ENCODE data around the gene DHX35.

The DHX35 gene

DNA sequence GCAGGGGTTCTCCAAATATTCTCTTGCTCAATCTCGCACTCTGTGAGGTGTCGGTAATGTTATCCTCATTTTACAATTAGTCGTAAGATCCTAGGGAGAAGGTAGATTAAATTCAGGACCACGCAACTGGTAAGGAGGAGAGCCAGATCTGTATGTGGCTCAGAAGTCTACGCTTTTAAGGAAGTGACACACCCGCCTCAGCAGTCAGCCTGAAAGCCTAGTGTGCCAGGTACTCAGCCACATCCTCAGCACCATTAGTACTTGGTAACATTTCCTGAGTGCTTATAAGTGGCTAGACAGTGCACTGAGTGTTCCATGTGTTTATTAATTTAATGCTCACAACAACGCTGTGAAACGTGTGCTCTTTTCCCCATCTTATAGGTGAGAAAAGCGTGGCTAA is 63.7 kb downstream of the DHX35 start:
- DNase-seq (no peak), ATAC-seq (no peak)

GRCh38 chr20:39029364-39029763 is 67.2 kb downstream of the DHX35 start:
- no peak for DNase-seq
- no peak for ATAC-seq

- ATAC-seq (no peak), DNase-seq (no peak)
Measured at GRCh38 chr20:39032997-39033396, 70.9 kb downstream of the DHX35 start.

DNA sequence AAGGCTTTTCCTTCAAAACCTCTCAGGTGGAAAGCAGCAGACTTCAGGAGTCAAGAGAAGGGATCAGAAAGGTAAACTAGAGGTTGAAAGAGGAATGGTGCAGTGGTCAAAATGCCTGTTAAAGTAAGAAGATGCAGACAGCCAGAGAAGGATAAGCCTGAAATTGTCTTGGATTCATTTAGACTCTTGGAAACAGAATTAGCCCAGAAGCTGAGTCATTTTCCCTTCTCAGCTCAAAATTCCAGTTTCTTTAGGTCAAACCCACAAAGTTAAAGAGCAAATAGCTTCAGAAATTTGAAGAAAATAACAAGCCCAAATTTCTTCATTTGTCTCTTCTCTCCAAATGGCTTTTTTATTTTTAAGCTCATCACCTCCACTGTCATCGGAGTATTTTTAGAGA is 73.9 kb downstream of the DHX35 start:
- ATAC-seq (no peak), DNase-seq (no peak)

- ATAC-seq = no peak
- DNase-seq = no peak
Measured at GRCh38 chr20:39036851-39037250, 74.7 kb downstream of the DHX35 start.

DNA sequence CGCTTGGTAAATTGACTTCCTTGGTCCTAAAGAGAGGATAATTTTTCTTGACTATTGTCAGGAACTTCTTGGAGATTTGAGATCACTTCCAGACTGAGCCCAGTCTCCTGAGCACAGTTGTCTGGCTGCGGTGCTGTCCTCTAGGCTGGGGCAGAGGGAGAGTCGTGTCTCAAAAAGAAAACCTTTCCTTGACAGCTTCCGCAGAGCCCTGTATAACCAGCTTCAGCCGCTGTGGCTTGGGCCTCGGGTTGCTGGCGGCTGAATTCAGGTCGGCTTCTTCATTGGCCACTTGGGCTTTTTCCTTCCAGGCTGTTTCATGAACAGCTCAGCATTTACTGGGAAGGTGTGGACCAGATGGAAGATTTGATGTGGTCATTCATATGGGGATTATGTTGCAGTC is 75.9 kb downstream of the DHX35 start:
- DNase-seq (no peak), ATAC-seq (no peak)

DNA sequence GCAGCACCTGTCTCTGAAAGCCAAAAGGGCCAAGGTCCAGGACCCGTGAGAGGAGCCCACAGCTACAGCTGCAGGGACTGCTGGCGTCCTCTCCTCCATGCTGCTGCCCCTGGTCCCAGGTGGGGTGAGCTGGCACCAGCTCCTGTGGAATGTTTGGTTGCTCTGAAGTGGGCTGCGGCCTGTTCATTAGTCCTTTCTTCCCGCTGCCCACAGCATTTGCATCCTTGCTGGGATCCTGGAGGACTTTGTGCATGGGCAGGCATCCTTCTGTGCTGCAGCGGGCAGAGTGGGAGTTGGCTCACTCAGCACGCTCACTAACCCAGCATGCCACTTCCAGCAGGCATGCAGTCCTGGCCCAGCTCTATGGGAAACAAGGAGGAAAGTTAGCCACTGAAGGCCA is 76.4 kb downstream of the DHX35 start:
- DNase-seq (no peak), ATAC-seq (no peak)

DNA sequence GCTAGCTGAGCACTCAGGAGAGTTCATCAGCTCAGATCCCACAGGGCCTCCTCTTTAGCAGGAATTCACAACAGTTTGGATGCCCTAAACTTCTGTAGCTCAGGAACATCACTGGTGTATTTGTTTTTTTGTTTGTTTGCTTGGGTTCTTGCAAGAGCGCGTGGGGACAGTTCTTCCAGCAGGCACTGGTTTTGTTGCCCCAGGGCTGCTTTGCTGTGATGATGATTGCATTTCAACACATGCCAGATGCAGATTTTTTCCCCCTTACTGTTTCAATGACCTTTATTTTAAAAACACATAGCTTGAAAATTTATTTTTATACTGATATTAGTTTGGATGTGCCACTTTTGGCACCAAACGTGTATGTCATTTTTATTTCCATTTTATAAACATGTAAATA is 77.1 kb downstream of the DHX35 start:
- ATAC-seq (no peak), DNase-seq (no peak)

DNA sequence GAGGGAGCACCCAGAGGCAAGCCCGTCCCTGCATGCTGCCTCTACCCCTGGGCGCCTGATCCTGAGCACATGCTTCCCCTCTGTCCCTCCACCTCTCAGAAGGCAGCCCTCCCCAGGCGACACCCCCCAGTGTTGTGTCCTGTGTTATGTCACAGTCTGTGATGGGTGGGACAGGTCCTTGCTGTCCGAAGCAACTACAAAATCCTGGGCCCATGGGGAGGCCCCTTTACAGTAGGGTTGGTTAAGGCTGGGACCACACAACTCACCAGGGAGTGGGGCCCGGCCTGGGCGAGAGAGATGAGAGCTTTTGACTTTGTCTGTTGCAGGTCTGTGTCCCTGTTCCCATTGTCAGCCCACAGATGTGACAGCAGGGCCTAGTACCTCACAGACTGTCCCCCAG is 78.0 kb downstream of the DHX35 start:
- no peak for DNase-seq
- ATAC-seq = no peak

GRCh38 chr20:39041067-39041466 is 78.9 kb downstream of the DHX35 start:
- DNase-seq = no peak
- ATAC-seq = no peak

GRCh38 chr20:39042279-39043150 is 80.4 kb downstream of the DHX35 start:
- DNase-seq (no peak), ATAC-seq (no peak)

DNA sequence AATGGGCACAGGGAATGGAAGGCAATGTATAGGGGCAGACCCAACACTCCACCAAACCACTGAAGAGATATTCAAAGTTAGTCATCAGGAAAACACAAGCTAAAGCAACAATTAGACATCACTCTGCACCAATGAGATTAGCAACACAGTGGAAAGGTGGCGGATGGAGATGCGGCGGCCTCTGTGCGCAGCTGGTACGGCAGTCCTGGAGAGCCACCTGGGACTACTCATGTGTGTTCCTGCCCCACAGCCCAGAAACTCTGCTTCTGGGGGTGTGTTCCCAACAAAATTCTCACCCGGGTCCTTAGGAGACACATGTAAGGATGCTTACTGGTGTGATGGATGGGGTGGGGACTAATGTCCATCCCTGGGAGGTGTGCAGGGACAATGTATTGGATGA is 82.4 kb downstream of the DHX35 start:
- no peak for ATAC-seq
- DNase-seq = no peak

GRCh38 chr20:39045676-39046075 is 83.5 kb downstream of the DHX35 start:
- DNase-seq (no peak), ATAC-seq (no peak)

DNA sequence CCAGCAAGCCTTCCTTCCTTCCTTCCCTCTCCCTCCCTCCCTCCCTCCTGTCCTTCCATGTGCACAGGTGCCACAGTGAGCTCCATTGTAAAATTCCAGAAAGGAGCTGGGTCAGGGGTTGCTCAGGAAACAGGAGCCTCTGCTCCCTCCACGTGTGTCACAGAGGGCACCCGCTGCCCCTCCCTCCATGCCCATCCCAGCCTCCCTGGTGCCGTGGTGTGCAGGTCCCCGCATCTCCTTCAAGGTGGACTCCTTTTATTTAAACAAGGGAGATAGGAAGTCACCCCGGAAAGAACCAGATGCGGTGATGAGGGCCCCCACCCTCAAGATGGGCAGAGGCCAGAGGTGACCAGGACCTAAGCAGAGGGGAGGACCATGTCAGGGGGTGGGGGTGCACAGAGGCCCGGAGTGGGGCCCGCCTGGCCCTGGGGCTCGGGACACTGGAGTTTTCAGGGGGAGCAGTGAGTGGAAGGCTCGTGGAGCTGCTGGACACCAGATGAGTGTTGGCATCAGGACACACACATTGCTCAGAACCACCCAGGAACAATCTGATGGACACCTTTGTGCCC is 85.4 kb downstream of the DHX35 start:
- ATAC-seq = no peak
- DNase-seq = no peak

DNA sequence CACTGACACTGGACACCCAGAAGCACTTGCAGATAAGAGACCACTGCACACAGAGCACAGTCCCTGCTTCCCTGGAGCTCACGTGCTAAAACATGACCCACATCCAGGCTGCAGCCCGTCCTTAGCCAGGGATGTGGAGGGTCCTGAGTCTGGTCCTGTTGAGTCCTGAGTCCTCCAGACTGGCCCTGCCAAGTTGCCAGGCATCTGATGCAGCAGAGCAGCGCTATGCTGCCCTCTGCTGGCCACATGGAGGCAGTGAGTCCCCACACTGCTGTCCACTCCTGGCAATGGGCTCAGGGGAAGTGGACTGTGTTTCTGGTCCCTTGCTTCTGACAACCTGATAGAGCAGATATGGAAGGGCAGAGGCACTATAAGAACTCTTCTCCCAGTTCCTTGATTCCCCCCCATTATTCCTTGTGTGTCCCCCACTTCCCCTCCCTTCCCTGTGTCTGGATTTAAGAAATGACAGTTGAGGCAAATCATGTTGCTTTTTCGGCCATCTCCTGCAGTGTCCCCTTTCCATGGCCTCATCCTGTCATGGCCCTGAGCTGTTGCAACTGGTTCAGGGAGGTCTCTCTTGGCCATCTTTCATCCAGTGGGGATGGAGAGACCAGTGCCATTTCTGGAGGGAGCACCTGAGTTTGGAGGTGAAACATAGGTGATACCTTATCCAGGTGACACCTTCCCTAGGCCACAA is 86.0 kb downstream of the DHX35 start:
- peak; percentile 77 for DNase-seq
- peak; percentile 80 for ATAC-seq

DNA sequence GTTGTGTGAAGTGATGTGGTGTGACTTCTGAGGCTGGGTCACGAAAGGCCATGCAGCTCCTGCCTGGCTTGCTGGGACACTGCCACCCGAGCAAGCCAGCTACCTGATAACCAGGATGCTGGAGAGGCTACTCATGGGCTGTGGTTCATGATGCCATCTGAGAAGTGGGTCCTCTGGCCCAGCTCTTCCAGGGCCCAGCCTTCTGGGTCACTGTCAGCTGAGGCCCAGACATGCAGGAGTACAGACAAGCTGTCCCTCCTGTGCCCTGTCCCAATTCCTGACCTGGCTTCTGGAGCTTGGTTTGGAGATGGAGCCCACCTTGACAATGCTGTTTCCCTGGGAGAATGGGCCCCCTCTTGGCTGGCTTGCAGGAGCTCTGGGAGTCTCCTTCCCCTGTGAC is 87.0 kb downstream of the DHX35 start:
- ATAC-seq = no peak
- no peak for DNase-seq

GRCh38 chr20:39049684-39050554 is 87.8 kb downstream of the DHX35 start:
- DNase-seq = peak; percentile 83
- ATAC-seq = peak; percentile 78

DNA sequence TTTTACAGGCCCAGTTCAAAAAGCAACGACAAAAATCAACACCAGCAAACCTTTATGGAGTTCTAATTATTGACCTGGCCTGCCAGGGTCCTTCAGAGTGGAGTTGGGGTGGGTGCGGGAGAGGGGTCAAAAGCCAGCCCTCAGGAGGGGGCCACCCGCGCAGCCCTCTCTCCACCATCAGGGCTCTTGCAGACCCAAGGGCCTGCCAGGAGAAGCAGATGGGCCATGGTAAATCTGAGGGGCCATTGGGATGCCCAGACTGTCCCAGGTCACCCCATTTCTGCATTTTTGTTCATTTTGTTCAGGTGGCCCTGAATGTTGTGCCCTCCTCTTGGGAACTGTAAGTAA is 88.4 kb downstream of the DHX35 start:
- DNase-seq (no peak), ATAC-seq (no peak)

GRCh38 chr20:39052676-39053075 is 90.5 kb downstream of the DHX35 start:
- DNase-seq (no peak), ATAC-seq (no peak)

DNA sequence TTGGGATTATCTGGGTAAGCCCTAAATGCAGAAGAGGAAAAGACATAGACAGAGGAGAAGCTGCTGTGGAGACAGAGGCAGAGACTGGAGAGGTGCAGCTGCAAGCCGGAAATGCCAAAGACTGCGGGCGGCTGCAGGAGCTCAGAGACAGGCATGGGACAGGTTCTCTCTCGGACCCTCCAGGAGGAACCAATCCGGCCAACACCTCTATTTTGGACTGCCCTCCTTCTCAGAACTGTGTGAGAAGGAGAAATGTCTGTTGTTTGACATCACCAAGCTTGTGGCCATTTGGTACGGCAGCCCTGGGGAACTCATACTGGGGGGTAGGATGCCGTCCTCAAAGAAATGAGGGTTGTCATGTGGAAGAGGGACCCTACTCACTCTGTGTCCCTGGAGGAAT is 95.0 kb downstream of the DHX35 start:
- no peak for ATAC-seq
- no peak for DNase-seq

- no peak for ATAC-seq
- no peak for DNase-seq
Measured at GRCh38 chr20:39057911-39058310, 95.8 kb downstream of the DHX35 start.

- ATAC-seq (no peak), DNase-seq (no peak)
Measured at GRCh38 chr20:39059036-39059435, 96.9 kb downstream of the DHX35 start.

All from stimulated activated naive CD8-positive, alpha-beta T cell treated with anti-CD3 and anti-CD28 coated beads, Interleukin-15, Interleukin-2, amounts not matched to agents 100 U/mL and 50 U/mL, for 24 hours (primary cell).